Muscle of back (tissue), 13 donors: ENCODE results near the gene SLC15A5. TPM values are rescaled to one million over a fixed set of nuclear protein-coding genes. Genes with fewer than 3 reads are reported as not detected.

ENCODE experiments used
- DNase-seq, 3 donors: peaks; one replicate each; pipeline versions ENCODE4 v3.0.0 to v3.0.0-alpha.2; 2013
- long read RNA-seq, 9 donors: transcript quantifications; one replicate each; lab custom pipeline, GENCODE V29; 2026
- polyA plus RNA-seq, 10 donors: library from polyadenylated mRNA; unstranded; fragments of 120-200 nt; gene quantifications; one replicate each; pipeline ENCODE4 v1.2.1, GENCODE V29; 2013; ENCODE audit not compliant: insufficient read length in 10 of 10

SLC15A5 gene, protein sequence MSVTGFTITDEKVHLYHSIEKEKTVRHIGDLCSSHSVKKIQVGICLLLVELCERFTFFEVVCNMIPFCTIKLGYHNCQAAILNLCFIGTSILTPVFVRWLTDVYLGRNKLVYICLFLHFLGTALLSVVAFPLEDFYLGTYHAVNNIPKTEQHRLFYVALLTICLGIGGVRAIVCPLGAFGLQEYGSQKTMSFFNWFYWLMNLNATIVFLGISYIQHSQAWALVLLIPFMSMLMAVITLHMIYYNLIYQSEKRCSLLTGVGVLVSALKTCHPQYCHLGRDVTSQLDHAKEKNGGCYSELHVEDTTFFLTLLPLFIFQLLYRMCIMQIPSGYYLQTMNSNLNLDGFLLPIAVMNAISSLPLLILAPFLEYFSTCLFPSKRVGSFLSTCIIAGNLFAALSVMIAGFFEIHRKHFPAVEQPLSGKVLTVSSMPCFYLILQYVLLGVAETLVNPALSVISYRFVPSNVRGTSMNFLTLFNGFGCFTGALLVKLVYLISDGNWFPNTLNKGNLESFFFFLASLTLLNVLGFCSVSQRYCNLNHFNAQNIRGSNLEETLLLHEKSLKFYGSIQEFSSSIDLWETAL
- not detected for polyA plus RNA-seq
- long read RNA-seq, donor 1: 0 reads
- long read RNA-seq, donor 2: 0 reads
- long read RNA-seq, donor 3: 0 reads
- long read RNA-seq, donor 4: 0 reads
- long read RNA-seq, donor 5: 0 reads
- long read RNA-seq, donor 6: 0 reads
- long read RNA-seq, donor 7: 0 reads
- long read RNA-seq, donor 8: 0 reads
- long read RNA-seq, donor 9: 0 reads

DNA sequence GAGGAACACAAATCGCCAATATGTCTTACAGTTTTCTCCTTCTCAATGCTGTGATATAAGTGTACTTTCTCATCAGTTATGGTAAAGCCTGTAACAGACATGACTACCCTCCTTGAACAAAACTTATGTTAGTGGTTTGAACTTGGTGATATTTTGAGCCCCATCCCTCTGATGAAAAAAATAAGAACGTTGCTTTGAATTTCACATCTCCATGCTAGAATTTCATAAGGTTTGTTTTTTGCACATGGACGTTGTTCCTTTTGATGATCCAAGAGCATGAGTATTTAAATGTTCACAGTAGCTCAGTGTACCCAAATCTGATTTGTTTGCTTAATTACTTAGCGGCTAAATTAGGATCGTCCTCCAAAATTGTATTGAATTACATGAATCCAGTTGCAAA is at the start of gene SLC15A5:
Gene SLC15A5 (minus strand): TSS at position 101 of the 400 bp plus-strand sequence. CDS start 0 bp downstream, at position 101.
- DNase-seq: no peak

DNA sequence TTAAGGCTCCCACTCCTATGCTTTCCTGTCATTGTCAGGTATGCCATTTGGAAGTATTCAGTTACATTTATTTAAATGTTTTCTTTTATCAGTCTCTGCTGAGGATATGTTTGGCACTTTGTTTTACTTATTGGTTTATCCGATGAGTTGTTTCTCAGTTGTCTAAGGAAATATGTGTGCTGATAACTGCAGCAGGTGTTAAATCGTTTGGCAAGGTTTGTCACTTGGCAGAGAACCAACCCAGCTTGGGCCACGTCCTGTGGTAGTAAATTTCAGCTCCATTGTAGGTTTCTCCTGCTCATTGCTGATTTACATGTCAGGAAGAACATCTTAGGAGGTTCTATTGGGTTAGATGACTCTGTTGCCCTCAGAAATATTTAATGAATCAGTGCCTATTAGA is 47.9 kb upstream of the SLC15A5 start:
- DNase-seq: no peak

DNA sequence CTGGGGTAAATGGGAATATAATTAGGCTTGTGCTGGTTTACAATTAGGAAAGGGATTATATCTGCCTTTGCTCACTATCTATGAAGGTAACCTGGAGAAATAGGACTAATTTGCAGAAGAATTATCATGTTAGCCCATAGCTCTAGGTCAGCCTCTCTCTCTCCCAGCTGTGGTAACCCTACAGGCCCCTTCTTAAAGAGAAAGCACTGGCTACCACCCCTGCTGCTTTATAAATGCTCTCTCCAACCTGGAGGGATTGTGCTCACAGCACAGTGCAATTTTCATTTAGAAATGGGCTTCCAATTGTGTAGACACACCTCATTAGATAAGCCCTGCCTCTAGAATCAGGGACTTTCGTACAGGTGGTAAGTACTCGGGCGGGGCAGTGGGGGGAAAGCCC is 47.3 kb upstream of the SLC15A5 start:
- no peak for DNase-seq

DNA sequence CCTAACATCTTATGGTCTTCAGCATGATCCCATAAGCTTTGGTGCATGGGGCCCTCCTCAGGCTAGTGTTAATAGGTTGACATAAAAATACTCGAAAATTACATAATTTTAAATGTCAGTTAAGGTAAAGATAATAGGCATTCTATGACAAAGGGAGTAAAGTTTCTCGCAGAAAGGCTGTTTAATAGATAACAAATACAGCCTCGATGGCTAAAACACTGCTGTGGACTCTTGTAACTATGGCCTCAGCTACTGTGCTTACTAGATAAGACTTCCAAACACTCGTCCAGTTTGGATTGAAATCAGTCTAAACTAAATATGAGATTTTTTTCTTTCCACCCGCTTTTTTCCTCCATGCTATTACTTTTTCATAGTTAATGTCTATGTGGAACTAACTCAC is 46.8 kb upstream of the SLC15A5 start:
- DNase-seq: peak in 1 of 3 donors; percentile 2

DNA sequence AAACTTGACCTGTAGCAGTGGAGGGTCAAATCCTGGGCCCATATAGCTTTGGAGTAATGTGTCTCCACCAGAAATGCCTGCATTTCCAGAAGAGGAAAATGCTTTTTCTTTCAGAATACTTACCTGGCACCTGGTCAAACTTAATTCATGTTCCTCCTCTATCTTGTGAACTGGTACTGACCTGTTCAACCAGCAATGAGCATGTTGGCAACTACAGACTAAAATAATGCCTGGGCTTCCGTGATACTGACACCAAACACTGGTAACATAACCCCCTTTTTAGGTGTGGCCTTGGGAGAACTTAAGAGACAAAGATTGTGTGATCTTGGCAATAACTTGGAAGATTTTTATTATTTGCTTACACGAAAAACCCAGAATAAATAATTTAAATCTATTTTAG is 46.2 kb upstream of the SLC15A5 start:
- no peak for DNase-seq

DNA sequence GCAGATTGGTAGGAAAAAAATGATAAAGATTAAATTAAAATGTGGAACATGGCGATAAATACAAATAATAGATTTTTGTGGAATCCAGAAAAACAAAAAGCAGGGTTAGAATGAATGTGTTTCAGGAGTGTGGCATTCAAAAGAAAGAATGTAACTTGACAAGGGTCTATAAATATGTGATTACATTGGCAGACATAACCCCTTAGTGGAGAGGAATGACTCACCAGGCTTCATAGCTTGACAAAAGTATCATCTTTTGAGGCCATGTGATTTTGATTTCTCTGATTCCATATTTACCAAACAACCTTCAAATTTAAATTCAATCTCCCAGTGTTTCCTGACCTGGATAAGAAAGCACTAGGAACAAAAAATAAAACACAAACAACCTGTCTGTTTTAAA is 45.5 kb upstream of the SLC15A5 start:
- no peak for DNase-seq

DNA sequence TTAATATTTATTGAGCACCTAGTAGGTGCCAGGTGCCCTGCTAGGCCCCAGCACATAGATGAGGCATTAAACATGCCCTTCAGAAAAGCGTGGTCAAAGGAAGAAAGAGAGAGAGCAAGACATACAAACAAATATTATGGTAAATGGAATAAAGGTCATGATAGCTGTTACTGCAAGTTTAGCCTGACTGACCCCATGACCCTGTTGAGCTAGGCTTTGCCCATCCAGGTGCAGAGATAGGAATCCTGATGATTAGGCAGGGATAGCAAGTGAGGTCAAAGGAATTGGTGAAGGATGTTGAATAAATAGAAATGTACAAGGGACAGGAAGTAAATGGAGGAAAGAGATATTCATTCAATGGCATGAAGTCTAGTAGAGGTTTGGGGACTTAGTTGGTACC is 33.4 kb upstream of the SLC15A5 start:
- no peak for DNase-seq

DNA sequence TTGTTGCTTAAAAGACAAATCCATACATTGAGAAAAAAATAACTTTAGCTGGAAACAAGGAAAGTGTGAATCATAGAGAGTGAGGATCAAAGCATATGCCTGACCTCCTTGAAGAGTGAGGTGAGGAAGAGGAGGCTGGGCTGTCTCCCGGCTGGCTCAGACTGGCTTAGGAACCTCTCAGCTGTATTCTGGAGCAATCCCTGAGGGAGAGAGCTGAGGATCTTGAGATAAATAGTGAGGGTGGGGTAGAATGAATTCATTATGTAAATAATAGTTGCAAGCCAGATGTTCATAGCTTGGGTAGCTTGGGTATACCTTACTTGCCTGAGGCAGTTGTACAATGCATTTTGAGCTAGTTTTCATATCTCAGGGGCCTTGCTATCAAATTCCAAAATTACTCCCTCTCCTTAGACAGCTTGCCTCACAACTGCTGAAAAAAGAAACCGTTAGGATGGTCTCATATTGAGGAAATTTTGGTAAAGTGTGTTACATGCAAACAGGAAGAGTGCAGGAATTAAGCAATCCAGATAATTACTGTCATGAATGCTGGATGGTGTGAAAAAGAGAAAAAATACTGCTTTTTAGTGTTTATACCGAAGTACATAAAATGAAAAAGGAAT is 30.5 kb upstream of the SLC15A5 start:
- no peak for DNase-seq

DNA sequence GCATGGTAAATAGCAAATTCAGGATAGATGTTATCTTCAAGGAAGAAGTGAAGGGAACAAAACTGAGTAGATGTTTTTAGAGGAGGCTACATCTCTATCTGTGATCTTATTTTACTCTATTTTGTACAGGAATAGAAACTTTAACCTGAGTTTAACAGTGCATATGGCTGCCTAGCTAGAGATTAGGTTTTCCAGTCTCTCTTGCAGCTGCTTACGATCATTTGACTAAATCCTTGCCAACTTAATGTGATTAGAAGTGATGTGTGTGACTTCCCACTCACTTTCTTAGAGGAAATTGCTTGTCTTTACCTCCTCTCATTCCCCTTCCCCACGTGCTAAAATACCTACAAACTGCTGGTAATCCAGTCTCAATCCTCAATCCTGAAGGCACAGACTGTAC is 26.5 kb upstream of the SLC15A5 start:
- DNase-seq: no peak

DNA sequence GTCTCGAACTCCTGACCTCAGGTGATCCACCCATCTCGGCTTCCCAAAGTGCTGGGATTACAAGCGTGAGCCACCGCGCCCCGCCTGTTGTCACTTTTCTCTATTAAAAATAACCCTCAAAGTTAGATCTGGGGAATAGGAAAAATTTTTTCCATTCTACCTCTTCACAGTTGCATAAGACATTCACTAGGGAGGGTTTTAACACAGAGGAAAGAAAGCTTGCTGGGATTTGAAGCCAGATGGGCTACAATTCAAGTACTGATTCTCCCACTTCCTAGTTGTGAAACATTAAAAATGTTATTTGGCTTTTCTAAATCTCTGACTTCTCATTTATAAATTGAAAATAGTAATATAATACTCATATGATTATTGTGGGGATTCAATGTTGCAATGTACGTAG is 23.3 kb upstream of the SLC15A5 start:
- DNase-seq: peak; percentile 83 to 95 (median 90)

DNA sequence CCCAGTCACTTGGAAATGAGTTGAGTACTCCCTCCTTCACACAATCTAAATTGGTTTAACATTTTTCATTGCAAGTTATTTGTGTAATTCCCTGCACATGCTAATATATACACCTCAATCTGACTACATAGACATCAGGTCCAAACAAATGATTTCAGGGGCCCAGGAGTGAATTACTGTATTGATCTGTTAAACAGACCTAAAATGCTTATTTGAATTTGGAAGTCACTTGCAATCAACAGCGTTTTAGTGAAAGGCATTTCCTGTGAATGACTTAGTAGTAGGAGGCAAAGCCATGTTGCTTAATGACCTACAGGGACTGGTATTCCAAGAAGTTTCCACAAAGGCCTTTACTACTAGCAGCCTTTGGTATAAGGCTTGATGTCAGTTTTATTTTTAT is 22.6 kb upstream of the SLC15A5 start:
- peak in 2 of 3 donors; percentile 27 to 72 for DNase-seq

DNA sequence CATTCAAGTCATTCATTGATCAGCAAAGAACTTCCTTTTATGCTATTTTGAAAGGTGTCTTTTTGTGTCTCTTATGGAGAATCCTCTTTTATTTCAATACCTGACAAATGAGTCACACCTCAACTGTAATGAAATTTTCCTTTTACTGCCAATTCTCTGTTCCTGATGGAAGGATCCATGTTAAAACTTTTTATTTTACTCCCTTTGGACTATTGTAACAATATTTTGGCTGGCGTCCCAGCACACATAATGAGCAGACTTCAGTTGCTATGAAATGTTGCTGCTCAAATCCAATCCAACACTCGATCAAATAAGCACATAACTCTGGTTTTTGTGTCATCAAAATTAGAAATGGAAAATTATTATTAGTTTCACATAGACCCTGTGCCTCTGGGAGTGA is 21.9 kb upstream of the SLC15A5 start:
- DNase-seq: peak in 2 of 3 donors; percentile 63 to 81

DNA sequence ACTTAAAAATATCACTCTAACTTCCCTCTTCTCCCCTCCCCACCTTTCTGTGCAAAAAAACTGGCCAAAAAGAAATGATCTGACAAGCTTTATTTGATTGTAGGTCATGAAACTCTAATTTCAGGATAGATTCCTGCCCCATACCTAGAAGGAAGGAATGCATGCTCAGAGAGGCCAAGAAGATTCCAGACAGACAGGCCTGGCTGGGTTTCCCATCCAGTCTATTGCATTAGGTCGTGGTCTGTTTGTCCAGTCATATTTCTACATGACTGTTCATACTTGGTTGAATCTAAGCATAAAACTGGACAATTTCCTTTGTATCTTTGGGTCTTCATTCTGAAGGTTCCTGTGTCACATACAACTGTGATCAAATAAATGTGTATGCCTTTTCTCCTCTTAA is 20.0 kb upstream of the SLC15A5 start:
- DNase-seq: no peak

DNA sequence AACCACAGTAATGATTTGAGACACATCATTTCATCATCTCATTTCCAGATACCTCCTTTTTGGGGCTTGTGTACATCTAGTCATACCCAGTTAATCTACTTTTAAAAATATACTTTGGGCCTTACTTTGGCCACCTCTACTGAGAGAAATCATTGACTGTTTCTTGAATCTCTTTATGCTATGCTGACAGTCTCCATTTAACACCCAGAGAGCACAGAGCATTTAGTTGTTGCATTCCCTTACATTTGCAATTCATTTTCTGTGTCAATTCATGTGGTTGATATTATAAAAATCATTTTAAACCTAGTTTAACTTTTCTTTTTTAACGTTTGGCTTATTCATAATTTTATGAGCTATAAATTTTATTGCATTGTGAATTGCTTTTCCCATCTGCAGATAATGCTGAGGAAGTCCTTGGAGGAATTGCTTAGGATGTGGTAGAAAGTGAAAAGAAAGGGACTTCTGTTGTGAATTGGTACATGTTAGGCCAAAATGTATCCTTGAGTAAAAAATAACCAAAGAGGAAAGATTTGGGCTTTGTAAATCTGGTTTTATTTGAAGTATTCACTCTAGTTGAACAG is 17.0 kb upstream of the SLC15A5 start:
- peak in 1 of 3 donors; percentile 43 for DNase-seq

DNA sequence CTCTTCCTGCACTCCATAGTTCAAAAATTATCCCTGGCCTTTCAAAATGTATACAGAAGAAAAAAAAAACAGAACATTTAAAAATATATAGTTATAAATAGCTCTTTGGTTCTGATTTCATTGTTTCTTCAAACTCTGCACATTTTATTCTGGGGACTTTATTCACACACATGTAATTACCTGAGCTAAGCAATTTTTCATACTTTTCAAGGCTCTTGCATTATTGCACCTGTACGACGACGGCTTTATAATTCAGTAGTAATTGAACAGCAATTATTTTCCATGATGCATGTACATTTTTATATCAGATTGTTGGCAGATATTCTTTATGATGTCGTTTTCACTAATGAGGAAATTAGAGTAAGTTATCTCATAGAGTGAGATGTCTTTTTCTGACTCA is 13.5 kb upstream of the SLC15A5 start:
- DNase-seq: no peak

DNA sequence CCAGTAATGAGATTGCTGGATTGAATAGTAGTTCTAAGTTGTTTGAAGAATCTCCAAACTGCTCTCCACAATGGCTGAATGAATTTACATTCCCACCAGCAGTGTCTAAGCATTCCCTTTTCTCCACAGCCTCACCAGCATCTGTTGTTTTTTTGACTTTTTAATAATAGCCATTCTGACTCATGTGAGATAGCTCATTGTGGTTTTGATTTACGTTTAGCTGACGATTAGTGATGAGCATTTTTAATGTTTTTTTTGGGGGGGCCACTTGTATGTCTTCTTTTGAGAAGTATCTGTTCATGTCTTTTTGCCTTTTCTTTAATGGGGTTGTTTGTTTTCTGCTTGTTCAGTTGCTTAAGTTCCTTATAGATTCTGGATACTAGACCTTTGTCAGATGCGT is 8.1 kb upstream of the SLC15A5 start:
- no peak for DNase-seq

DNA sequence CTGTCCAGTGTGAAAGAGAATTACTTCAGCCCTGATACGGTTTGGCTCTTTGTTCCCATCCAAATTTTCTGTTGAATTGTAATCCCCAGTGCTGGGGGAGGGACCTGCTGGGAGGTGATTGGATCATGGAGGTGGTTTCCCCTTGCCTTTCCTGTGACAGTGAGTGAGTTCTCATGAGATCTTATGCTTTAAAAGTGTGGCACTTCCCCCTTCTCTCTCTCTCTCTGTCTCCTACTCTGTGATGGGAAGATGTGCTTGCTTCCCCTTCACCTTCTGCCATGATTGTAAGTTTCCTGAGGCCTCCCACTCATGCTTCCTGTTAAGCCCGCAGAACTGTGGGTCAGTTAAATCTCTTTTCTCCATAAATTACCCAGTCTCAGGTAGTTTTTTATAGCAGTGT is 5.5 kb upstream of the SLC15A5 start:
- DNase-seq: no peak

DNA sequence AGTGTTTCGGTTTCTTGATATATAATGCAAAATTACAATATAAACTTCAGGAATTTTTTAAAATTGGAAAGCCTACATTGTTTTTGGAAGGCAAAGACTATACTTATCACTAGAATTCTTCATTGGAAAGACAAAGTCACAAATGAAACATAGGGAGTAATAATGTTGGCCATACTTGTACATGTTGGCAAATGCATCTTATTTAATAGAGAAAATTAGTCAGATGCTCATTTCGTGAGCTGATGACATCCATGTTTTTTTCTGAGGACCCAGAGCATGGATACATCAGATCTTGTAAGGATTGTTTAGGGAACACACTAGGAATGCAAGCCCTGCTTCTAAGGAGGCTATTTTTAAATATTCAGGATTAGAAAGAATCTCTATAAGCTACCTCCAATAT is 4.6 kb upstream of the SLC15A5 start:
- DNase-seq: peak in 1 of 3 donors; percentile 49

DNA sequence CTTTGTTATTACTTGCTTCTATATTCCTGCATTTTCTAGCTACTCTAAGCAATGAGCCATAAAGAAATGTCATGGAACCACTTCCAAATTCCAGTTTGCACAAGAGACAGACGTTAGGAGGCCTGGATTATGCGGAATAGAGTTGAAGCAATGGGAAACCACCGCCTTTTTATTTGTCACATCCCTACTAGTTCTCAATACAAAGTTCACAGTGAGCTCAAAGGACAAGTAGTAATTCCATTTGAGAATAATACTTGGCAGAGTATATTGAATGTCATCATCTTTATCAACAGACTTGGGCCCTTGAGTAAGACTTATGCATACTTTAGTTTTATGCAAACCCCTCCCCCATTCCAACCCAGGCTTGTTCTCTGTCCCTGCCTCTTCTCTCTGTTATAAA is 3.7 kb upstream of the SLC15A5 start:
- DNase-seq: peak; percentile 80 to 88 (median 82)

DNA sequence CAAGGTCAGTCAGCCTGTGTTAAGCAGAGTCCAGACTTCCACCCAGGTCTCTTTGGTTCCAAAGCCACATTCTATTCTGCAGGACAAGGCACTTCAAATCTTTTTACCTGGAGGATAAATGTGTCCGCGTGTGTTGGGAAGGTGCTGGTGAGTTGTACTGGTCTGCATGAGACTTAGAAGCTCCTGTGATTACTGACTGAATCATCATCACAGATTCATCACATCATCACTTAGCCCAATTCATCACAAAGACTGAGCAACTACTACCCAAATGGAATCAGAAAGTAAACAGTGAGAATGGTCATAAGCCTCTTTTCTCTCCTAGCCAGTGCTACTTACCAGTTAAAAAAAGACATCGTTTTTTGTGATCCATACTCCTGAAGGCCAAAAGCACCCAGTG is 5.3 kb downstream of the SLC15A5 start:
- no peak for DNase-seq

DNA sequence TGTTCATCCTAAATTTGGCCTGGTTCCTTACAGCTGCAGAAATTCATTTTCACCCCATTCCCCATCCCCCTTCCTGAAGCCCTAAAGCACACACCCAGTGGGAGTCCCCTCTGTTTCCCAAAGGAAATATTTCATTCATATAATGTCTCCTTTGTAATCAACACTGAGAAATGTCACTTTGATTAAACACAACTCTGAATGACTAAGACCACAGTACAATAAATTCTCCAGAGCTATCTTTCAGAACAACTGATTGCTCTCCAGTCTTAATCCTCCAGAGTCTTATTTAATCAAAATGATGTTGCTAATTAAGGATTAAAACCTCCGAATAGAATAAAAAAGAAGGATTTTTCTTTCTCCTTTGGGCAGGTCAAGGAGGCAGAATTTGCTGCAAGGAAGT is 6.4 kb downstream of the SLC15A5 start:
- no peak for DNase-seq

DNA sequence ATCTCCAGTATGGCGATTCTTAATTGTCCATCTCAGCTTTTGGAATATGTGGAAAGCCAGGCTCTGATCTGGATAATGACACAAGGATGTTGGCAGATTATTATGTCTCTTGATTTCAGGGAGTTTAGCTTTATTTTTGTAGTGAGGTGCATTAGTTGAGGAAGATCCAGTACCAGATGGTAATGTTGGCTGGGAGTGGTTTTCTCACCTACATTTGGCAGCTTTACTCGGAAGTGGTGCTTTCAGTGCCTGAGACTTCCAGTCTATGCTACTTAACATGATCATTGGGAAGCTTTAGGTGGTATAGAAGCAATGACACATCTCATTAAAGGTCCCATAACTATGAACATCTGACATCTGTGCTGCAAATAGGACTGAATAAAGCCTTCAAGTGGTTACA is 7.5 kb downstream of the SLC15A5 start:
- no peak for DNase-seq
